ENCODE results near the gene EID2.

- TF ChIP-seq CTCF (IDR thresholded peaks at IDR 0.05): no peak
- no peak for TF ChIP-seq EZH2 (IDR thresholded peaks at IDR 0.05)
- no peak for TF ChIP-seq EZH2phosphoT487 (IDR thresholded peaks at IDR 0.05)
These were observed 28.6 kb upstream of the EID2 start for GRCh38 chr19:39568604-39569003.
